K562 (cell line): ENCODE data around the gene FTSJ3. TPM values are rescaled to one million over a fixed set of nuclear protein-coding genes. Genes with fewer than 3 reads are reported as not detected.

Experiments used
- ARHGAP35 ChIP-seq: fragments of 450-650 bp; IDR thresholded peaks from 2 replicates; pipeline ENCODE4 v1.6.1; 2018; ENCODE audit not compliant: partially characterized antibody
- ATF4 ChIP-seq: fragments of 450-650 bp; formaldehyde crosslinking; IDR thresholded peaks from 2 replicates; pipeline ENCODE4 v1.4.0; 2022; ENCODE audit warnings: mild to moderate bottlenecking, moderate library complexity
- BHLHE40 ChIP-seq: IDR thresholded peaks from 2 replicates; pipeline ENCODE4 v1.6.1; 2011; ENCODE audit warnings: low read length, improper control_type of control experiment
- CBX3 ChIP-seq, 2 experiments: IDR thresholded peaks; 1 replicate in 1 of 2; 2 replicates in 1 of 2; pipeline ENCODE4 v1.6.1; 2012; ENCODE audit warnings: inconsistent platforms in 2 of 2, low read length in 2 of 2, borderline replicate concordance in 1 of 2, control low read depth in 1 of 2
- CCNT2 ChIP-seq: IDR thresholded peaks from 2 replicates; pipeline ENCODE4 v1.6.1; 2011; ENCODE audit warnings: borderline replicate concordance, low read depth, mild to moderate bottlenecking, moderate library complexity, mixed read lengths, low read length; ENCODE audit not compliant: insufficient read length; ENCODE audit errors: extremely low read depth
- COPS2 ChIP-seq: fragments of 450-650 bp; conservative IDR thresholded peaks from 2 replicates; pipeline ENCODE4 v1.6.1; 2016; ENCODE audit warnings: mild to moderate bottlenecking, moderate library complexity
- CREB3 ChIP-seq: fragments of 450-650 bp; conservative IDR thresholded peaks from 2 replicates; pipeline ENCODE4 v1.6.1; 2016; ENCODE audit warnings: missing genetic modification characterization, low read depth, mild to moderate bottlenecking, missing compliant biosample characterization, moderate library complexity
- DNMT1 ChIP-seq: fragments of 450-650 bp; IDR thresholded peaks from 2 replicates; pipeline ENCODE4 v1.6.1; 2016; ENCODE audit warnings: antibody characterized with exemption, mild to moderate bottlenecking
- GABPB1 ChIP-seq: sonication (generic); formaldehyde crosslinking; IDR thresholded peaks from 2 replicates; pipeline ENCODE4 v1.8.0; 2022; ENCODE audit warnings: mild to moderate bottlenecking, missing genetic modification reagents
- HDAC1 ChIP-seq, 2 experiments: fragments of 450-650 bp; IDR thresholded peaks; 2 replicates each; pipeline ENCODE4 v1.6.1; 2016 to 2017; ENCODE audit warnings: inconsistent platforms in 1 of 2, mild to moderate bottlenecking in 1 of 2, moderate library complexity in 1 of 2
- IRF1 ChIP-seq: sonication (generic); formaldehyde crosslinking; IDR thresholded peaks from 2 replicates; pipeline ENCODE4 v1.8.0; 2022; ENCODE audit warnings: missing genetic modification reagents, mild to moderate bottlenecking, borderline replicate concordance
- KDM1A ChIP-seq, 2 experiments: fragments of 450-650 bp; IDR thresholded peaks; 2 replicates each; pipeline ENCODE4 v1.6.1; 2016; ENCODE audit warnings: mild to moderate bottlenecking in 2 of 2
- KLF16 ChIP-seq: IDR thresholded peaks from 2 replicates; pipeline ENCODE4 v1.6.1; 2016; ENCODE audit warnings: antibody characterized with exemption
- MTA2 ChIP-seq: fragments of 450-650 bp; IDR thresholded peaks from 2 replicates; pipeline ENCODE4 v1.6.1; 2016; ENCODE audit warnings: low read depth
- PHB2 ChIP-seq: fragments of 450-650 bp; IDR thresholded peaks from 2 replicates; pipeline ENCODE4 v1.6.1; 2017; ENCODE audit warnings: low read depth
- RBFOX2 ChIP-seq: fragments of 200-400 bp; formaldehyde crosslinking; IDR thresholded peaks from 2 replicates; pipeline ENCODE4 v1.6.1; 2017; ENCODE audit warnings: low read depth, mild to moderate bottlenecking, low read length, moderate library complexity
- RBM17 ChIP-seq: fragments of 200-400 bp; formaldehyde crosslinking; IDR thresholded peaks from 2 replicates; pipeline ENCODE4 v1.6.1; 2017; ENCODE audit warnings: low read depth, mild to moderate bottlenecking, low read length, borderline replicate concordance
- SIN3A ChIP-seq, 2 experiments: fragments of 150-350 bp in 1 of 2; IDR thresholded peaks; 2 replicates each; pipeline ENCODE4 v1.6.1; 2011 to 2016; ENCODE audit warnings: borderline replicate concordance in 2 of 2, low read depth in 2 of 2, low read length in 2 of 2, mild to moderate bottlenecking in 2 of 2, moderate library complexity in 2 of 2; ENCODE audit not compliant: control insufficient read depth in 1 of 2
- SMARCA5 ChIP-seq: fragments of 450-650 bp; IDR thresholded peaks from 2 replicates; pipeline ENCODE4 v1.6.1; 2016
- U2AF1 ChIP-seq: fragments of 200-400 bp; formaldehyde crosslinking; optimal IDR thresholded peaks from 2 replicates; pipeline ENCODE3; 2017; ENCODE audit warnings: mild to moderate bottlenecking, low read depth, low read length, moderate library complexity
- USF2 ChIP-seq: sonication (generic); formaldehyde crosslinking; IDR thresholded peaks from 2 replicates; pipeline ENCODE4 v1.5.0; 2020; ENCODE audit warnings: missing genetic modification reagents
- ZBTB43 ChIP-seq: sonication (generic); formaldehyde crosslinking; IDR thresholded peaks from 2 replicates; pipeline ENCODE4 v1.8.0; 2023; ENCODE audit warnings: mild to moderate bottlenecking, missing genetic modification reagents
- ZNF121 ChIP-seq: sonication (generic); formaldehyde crosslinking; conservative IDR thresholded peaks from 2 replicates; pipeline ENCODE4 v1.8.0; 2022; ENCODE audit warnings: missing genetic modification reagents
- ZSCAN29 ChIP-seq: fragments of 450-650 bp; IDR thresholded peaks from 2 replicates; pipeline ENCODE4 v1.6.1; 2017
- polyA plus RNA-seq, 8 experiments: library from polyadenylated mRNA; depleted of rRNA in 4 of 8; stranded (reverse) in 5 of 8; unstranded in 3 of 8; fragments of >200 nt; fragmentation: Nextera tagmentation in 2 of 8; fragmentation: Illumina TruSeq in 1 of 8; extraction: Ambion mirVana in 2 of 8; extraction: Trizol in 1 of 8; gene quantifications; 2 replicates each; pipeline versions ENCODE4 v1.2.1 to v1.2.3, GENCODE V29; 2011 to 2014; ENCODE audit warnings: inconsistent platforms in 1 of 8, missing spikeins in 1 of 8
- total RNA-seq, 7 experiments: library from RNA; depleted of rRNA in 6 of 7; stranded (reverse); fragments of >200 nt in 6 of 7; fragmentation: Illumina TruSeq in 2 of 7; extraction: Trizol in 2 of 7; gene quantifications; 2 replicates each; pipeline versions ENCODE4 v1.2.1 to v1.2.3, GENCODE V29; 2011 to 2021; ENCODE audit warnings: low replicate concordance in 1 of 7

FTSJ3 gene
- total and polyA plus RNA-seq, 9 of the 15 experiments (the other 6 are each of a cell fraction or from before 2014, with no cell fraction given), result 18.0 to 65.6 (median 52.4) TPM

- TF ChIP-seq RBFOX2 (peak; percentile 99), U2AF1 (peak; percentile 43), COPS2 (no peak), CREB3 (tag) (peak; percentile 64; the same call in 1 of the 2 replicates), ZSCAN29 (0 out of 2 replicates have a peak, but pooled peaks have one; percentile 33), ZNF121 (CRISPR knock-in tag) (no peak), KDM1A (IDR thresholded peaks at IDR 0.05) (no peak), ATF4 (CRISPR knock-in tag) (peak; percentile 64; the same call in 1 of the 2 replicates), RBM17 (no peak), CBX3 (IDR thresholded peaks at IDR 0.05; ENCODE audit: borderline replicate concordance in 1 of 2, low read length in 2 of 2) (peak in 1 of 2 experiments; percentile 41; a peak in 1 of 3 replicates), MTA2 (peak; percentile 61), SMARCA5 (peak; percentile 58; the same call in 1 of the 2 replicates), IRF1 (no peak), PHB2 (no peak), HDAC1 (IDR thresholded peaks at IDR 0.05) (peak; percentile 81 to 99; a peak in 3 of 4 replicates), GABPB1 (CRISPR knock-in tag) (peak; percentile 99), DNMT1 (no peak), KLF16 (no peak), CCNT2 (peak; percentile 88), ZBTB43 (CRISPR knock-in tag) (no peak), BHLHE40 (peak; percentile 37; the same call in 1 of the 2 replicates), USF2 (CRISPR knock-in tag) (peak; percentile 82), SIN3A (IDR thresholded peaks at IDR 0.05; ENCODE audit: borderline replicate concordance in 2 of 2, control insufficient read depth in 1 of 2, low read depth in 2 of 2, low read length in 2 of 2) (peak; percentile 65 to 90; a peak in 3 of 4 replicates), ARHGAP35 (peak; percentile 62)
These were observed 54.0 kb downstream of the FTSJ3 start, which contains the start of gene CCDC47 (continued) for GRCh38 chr17:63773272-63774140.
